GM19468 (cell line): Measurements from ENCODE around the gene HECW1.

ENCODE experiments used
- ATAC-seq: cut with Tn5 transposase; IDR thresholded peaks from one replicate; pipeline ENCODE4 v1.9.1; 2021; ENCODE audit warnings: mild to moderate bottlenecking, moderate library complexity, moderate number of reproducible peaks; ENCODE audit not compliant: unreplicated experiment; ENCODE audit errors: extremely low read depth

The HECW1 gene

GRCh38 chr7:43454936-43455518, 342.6 kb downstream of the HECW1 start:
- no peak for ATAC-seq

- ATAC-seq: no peak
Measured at GRCh38 chr7:43456200-43456599, 343.8 kb downstream of the HECW1 start.

DNA sequence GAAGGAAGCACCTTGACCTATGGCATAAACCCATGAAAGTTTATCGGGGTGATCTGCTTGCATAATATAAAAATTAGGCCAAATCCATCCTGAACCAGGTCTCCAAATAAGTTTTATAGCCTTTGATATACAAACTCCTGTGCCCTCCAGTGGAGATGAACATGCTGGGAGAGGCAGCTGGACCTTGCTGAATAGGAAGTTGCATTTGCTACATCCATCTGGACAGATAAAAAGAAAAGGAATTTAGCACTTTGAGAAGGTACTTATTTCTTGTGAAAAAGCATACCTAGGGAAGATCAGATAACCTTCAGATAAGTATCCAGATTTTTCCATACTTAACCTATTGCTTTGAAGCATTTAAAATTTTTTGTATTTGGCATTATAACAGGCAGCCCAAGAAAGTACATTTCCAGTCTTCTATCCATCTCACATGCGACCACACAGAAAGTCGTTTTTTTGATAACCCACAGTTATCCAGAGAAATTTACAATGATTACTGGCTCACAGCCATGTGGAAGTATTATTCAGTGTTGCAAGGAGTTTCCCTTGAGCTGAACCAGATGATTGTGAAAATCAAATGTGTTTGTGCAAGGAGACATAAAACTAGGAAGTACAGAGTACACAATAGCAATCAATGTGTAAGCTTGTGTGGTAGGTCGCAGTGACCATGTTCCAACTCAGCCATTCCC, 346.0 kb downstream of the HECW1 start:
- ATAC-seq: no peak

GRCh38 chr7:43459019-43459337, 346.5 kb downstream of the HECW1 start:
- ATAC-seq: no peak

- no peak for ATAC-seq
Measured at GRCh38 chr7:43460733-43461348, 348.4 kb downstream of the HECW1 start.

GRCh38 chr7:43461349-43462024, 349.0 kb downstream of the HECW1 start:
- no peak for ATAC-seq

DNA sequence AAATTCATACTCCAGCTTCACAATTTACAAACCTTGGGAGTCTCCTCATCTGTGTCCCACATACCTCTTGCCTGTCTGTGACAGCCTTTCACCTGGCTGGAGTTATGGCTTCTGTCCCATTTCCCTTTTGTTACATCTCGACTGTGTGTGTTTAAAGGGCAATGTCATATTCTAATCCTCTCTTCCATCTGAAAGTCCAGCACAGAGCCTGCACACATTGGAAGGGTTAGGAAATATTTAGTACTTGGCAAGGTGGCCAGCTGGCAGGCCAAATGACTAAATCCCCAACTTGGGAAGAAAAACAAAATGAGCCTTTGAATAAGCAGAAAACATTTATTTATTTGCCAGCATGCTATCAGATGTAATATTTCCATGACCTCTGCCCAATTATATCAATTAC, 350.4 kb downstream of the HECW1 start:
- no peak for ATAC-seq

DNA sequence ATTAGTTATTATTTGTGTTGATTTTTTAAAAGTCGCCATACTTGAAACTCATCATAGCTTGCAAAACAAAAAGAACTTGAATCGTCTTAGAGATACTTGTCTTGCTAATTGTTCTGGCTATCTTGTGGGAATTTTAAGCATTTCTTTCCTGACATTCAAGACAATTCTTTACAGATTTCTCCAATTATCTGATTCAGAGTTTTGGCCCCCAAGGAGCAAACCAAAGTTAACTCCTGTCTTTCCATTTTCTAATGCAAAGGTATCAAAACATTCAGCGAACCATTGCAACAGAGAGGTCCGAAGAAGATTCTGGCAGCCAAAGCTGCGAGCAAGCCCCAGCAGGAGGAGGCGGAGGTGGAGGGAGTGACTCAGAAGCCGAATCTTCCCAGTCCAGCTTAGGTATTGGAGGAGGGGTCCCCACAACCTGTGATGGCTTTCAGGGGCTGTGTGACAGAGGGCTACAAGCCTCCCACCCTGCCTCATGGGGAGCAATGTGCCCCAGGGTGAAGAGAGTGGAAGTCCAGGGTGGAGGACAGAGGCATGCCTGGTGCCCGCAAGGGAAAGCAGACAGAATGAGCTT, 351.0 kb downstream of the HECW1 start:
- ATAC-seq: no peak

DNA sequence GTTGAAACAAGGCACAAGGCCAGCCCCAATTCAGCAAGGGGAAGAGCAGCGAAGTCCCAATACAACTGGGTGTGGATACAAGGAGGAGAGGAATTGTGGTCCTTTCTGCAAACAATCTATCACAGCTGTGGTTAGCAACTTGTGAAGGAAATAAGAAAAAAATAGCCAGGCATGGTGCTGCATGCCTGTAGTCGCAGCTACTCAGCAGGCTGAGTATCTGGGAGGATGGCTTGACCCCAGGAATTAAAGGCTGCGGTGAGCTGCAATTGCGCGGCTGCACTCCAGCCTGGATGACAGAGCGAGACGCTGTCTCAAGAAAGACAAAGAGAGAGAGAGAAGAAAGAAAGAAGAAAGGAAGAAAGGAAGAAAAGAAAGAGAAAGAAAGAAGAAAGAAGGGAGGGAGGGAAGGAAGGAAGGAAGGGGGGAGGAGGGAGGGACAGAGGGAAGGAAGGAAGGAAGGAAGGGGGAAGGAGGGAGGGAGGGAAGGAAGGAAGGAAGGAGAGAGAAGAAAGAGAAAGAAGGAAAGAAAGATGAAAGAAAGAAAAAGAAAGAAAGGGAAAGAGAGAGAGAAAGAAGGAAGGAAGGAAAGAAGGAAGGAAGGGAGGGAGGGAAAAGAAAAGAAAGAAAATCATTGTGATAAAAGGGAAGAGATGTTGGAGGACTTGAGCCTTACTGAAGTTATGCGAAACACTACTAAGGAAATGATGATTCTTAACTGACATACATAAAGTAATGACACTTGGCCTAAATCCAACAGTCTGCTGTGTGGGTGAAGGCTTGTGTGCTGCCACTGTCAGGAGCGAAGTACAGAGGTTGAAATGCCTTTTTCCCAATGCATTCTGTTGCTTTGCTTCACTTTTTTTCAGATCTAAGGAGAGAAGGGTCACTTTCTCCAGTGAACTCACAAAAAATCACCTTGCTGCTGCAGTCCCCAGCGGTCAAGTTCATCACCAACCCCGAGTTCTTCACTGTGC, 353.4 kb downstream of the HECW1 start:
- ATAC-seq: no peak

DNA sequence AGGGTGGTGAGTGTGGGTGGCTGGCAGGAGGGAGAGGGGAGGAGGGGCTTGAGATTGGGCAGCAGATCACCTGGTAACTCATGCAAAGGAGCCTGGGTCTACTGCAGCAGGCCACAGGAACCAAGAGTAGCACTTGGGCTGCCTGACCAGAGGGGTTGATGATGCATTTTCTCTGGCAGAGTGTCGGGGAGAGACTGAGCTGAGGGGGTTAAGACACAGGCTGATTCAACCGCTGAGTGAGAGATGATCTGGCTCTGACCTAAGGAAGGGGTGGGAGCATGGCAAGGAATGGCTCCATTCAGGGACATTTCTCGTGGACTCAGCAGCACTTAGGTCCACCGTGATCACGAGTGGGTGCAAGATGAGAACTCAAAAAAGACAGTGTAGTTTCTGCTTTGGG, 355.0 kb downstream of the HECW1 start:
- no peak for ATAC-seq

DNA sequence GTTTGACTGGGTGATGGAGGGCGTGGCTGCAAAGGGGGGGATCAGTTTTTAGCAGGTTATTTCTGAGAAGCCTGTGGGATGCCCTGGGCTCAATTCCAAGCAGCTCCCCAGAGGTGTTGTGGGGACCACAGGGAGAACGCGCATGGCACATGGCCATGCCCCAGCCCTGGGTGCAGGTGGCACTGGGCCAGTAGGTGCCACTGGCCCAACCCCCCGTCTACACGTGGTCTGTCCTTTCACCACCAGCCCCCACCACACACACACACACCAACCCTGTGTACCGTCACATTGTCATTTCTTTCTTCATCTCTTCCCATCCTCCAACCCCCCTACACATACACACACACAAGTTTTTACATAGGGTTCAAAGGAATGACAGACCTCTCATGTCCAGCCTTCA, 355.4 kb downstream of the HECW1 start:
- ATAC-seq: no peak

- ATAC-seq: no peak
Measured at GRCh38 chr7:43469051-43469450, 356.6 kb downstream of the HECW1 start.

GRCh38 chr7:43470110-43470509, 357.7 kb downstream of the HECW1 start:
- ATAC-seq: no peak

- no peak for ATAC-seq
Measured at GRCh38 chr7:43475983-43476382, 363.5 kb downstream of the HECW1 start.

- no peak for ATAC-seq
Measured at GRCh38 chr7:43476896-43477295, 364.4 kb downstream of the HECW1 start.

DNA sequence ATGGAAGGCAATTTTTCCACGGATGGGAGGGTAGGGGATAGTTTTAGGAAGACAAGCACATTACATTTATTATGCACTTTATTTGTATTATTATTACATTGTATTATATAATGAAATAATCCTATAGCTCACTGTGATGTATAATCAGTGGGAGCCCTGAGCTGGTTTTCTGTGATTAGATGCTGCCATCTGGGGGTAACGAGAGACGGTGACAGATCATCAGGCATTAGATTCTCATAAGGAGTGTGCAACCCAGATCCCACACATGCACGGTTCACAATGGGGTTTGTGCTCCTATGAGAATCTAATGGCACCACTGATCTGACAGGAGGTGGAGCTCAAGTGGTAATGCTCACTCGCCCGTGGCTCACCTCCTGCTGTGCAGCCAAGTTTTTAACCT, 366.6 kb downstream of the HECW1 start:
- no peak for ATAC-seq

DNA sequence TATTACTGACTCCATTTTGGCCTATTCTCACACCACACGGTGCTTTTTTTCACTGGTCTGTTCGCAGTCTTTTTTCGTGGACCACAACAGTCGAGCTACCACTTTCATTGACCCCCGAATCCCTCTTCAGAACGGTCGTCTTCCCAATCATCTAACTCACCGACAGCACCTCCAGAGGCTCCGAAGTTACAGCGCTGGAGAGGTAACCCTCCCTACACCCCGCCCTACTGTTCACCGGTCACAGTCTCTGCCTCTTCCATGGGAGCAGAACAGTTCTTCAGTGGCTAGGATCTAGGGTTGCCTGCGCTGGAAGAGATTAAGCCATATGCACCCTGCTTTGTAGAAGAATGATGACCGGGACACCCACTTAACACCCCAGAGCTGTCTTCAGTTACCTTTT, 367.1 kb downstream of the HECW1 start:
- no peak for ATAC-seq

DNA sequence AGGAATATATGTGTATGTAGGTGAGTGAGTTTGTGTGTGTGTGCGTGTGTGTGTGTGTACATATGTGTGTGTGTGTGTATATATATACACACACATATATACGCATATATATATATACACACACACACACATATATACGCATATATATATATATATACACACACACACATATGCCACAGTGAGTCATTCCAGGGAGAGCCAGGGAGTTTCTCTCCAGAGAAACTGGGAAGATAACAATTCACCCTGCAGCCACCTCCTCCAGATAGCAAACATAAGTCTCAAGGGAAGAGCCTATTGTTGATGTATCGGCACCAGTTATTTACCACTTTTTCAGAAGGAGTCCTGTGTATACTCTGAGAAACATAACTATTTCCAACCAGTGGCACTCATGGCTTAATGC, 368.1 kb downstream of the HECW1 start:
- ATAC-seq: no peak

DNA sequence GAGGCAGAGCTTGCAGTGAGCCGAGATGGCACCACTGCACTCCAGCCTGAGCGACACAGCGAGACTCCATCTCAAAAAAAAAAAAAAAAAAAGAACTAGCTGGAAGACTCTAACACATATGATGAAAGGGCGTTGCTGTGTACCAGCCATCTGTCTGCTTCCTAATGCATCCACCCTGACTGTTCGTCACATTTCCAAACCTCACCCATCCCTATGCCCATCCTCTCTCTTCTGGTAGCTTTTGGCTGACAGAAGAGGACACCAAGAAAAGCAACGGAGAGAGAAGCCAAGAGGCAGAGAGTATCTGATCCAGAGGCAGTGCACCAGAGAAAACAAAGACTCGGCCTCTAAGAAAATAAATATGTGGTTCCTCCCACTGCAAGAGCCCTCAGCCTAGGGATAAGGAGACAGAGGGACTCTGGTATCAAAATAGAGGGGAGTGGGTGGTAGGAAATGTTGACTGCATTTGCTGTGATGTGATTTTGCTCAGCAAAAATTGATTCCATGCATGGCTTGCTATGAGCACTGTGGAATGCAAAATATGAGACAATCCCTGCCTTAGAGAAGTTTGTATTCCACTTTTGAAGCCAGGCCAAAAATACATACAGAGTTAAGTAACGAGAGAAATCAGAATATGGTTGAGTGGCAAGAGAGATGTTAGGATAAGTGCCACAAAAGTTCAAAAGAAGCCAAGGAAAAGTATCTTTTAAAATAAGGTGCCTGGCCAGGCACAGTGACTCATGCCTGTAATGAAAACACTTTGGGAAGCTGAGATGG, 369.6 kb downstream of the HECW1 start:
- no peak for ATAC-seq
